Measurements from ENCODE around the gene RXRB.

RXRB gene

GRCh38 chr6:33200219-33201146 lies at the start of gene RXRB, which contains the start of gene SLC39A7:
Gene RXRB (minus strand): TSS chr6:33200665. CDS start chr6:33200476, 189 bp downstream.
Gene SLC39A7 (plus strand): TSS chr6:33200867. CDS start chr6:33201246, 379 bp downstream.
- no peak for TF ChIP-seq CTCF (conservative IDR thresholded peaks at IDR 0.05; ENCODE audit: low read depth, low read length)
- DNase-seq (ENCODE audit: low read depth), result peak; percentile 94
- H3K4me3 ChIP-seq (ENCODE audit: low read length), result peak within 1 kb of the TSS; percentile 95

GRCh38 chr6:33249732-33250630 lies 49.5 kb upstream of the RXRB start:
- DNase-seq (ENCODE audit: low read depth), result peak; percentile 36

GRCh38 chr6:33248932-33249731 lies 48.7 kb upstream of the RXRB start:
- peak; percentile 16 for TF ChIP-seq CTCF (conservative IDR thresholded peaks at IDR 0.05; ENCODE audit: low read depth, low read length)
- peak overlapping the region; percentile 65 for H3K4me3 ChIP-seq (ENCODE audit: low read length)
- peak; percentile 98 for DNase-seq (ENCODE audit: low read depth)

More at GRCh38 chr6:33249732-33250630, 49.5 kb upstream of the RXRB start:
- peak overlapping the region; percentile 65 for H3K4me3 ChIP-seq (ENCODE audit: low read length)
- TF ChIP-seq CTCF (conservative IDR thresholded peaks at IDR 0.05; ENCODE audit: low read depth, low read length), result no peak

GRCh38 chr6:33248643-33248931 lies 48.1 kb upstream of the RXRB start:
- peak overlapping the region; percentile 44 for H3K4me3 ChIP-seq (ENCODE audit: low read length)
- peak; percentile 19 for DNase-seq (ENCODE audit: low read depth)
- TF ChIP-seq CTCF (conservative IDR thresholded peaks at IDR 0.05; ENCODE audit: low read depth, low read length), result no peak

GRCh38 chr6:33247977-33248642 lies 47.6 kb upstream of the RXRB start:
- peak; percentile 89 for TF ChIP-seq CTCF (conservative IDR thresholded peaks at IDR 0.05; ENCODE audit: low read depth, low read length)
- H3K4me3 ChIP-seq (ENCODE audit: low read length), result peak overlapping the region; percentile 45

GRCh38 chr6:33243476-33243875 lies 43.0 kb upstream of the RXRB start:
- DNase-seq (ENCODE audit: low read depth), result no peak
- TF ChIP-seq CTCF (conservative IDR thresholded peaks at IDR 0.05; ENCODE audit: low read depth, low read length), result no peak
- H3K4me3 ChIP-seq (ENCODE audit: low read length), result no peak overlapping the region

More at GRCh38 chr6:33247977-33248642, 47.6 kb upstream of the RXRB start:
- DNase-seq (ENCODE audit: low read depth), result peak; percentile 36

Measured in retinal pigment epithelial cell (primary cell).